ENCODE data around the gene OR2T11. TPM values are rescaled to one million over a fixed set of nuclear protein-coding genes. Genes with fewer than 3 reads are reported as not detected.
"Not testable (repeated sequence)": the region's sequence is repeated elsewhere in the genome, so short reads cannot be mapped to it uniquely, and the experiment has no call there.

OR2T11 gene
- total RNA-seq, 1 experiment from 2014 or later = not detected

- DNase-seq (ENCODE audit: low read depth) = no peak
- in situ Hi-C loops (cut with HindIII; ENCODE audit: low pct_unique_long_range_greater_than_20kb, low sequenced_read_pairs) = no loop called here
Measured at GRCh38 chr1:248625971-248626370, 8.9 kb downstream of the OR2T11 start.

DNA sequence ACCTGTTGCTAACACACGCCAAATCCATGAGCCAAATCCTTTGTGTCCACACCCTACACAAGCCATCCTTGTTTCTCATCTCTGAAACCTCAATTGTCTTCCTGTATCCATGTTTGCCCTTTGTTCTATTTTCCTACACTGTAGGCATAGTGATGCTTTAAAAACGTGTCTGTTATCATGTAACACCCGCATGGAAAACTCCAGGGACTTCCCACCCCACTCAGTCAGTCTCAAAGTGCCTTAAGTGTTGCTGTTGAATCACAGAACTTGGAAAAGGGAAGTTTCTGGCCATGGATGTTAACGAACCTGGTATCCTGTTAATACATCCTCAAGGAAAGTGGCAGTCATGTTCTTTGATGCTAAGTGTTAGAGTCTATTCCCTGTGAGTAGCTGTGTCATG is 9.7 kb downstream of the OR2T11 start:
- in situ Hi-C loops (cut with HindIII; ENCODE audit: low pct_unique_long_range_greater_than_20kb, low sequenced_read_pairs) = no loop called here

DNA sequence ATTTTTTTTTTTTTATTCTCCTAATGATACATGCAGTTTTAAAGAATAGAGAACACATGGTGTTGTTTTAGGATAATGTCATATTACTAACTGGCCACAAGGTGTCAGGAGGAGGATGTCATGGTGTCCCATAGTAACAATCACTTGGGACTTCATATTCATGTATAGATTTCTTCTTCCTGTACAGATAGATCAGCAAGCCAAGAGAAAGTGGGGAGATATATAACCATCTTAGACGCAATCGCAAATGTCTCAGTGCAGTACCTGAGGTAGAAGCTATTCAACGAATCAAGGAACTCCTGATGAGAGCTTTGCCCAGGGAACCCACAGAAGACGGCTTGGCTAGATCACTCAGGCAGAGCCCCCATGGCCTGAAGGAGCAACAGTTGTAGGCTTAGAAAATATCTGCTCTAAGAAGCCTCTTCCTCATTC is 12.3 kb downstream of the OR2T11 start:
- peak; percentile 2 for DNase-seq (ENCODE audit: low read depth)
- in situ Hi-C loops (cut with HindIII; ENCODE audit: low pct_unique_long_range_greater_than_20kb, low sequenced_read_pairs) = no loop called here

More for the DNA sequence above, 9.7 kb downstream of the OR2T11 start:
- DNase-seq (ENCODE audit: low read depth) = no peak

- in situ Hi-C loops (cut with HindIII; ENCODE audit: low pct_unique_long_range_greater_than_20kb, low sequenced_read_pairs) = no loop called here
- no peak for DNase-seq (ENCODE audit: low read depth)
Measured at GRCh38 chr1:248621770-248622169, 13.1 kb downstream of the OR2T11 start.

- peak; percentile 0 for DNase-seq (ENCODE audit: low read depth)
- in situ Hi-C loops (cut with HindIII; ENCODE audit: low pct_unique_long_range_greater_than_20kb, low sequenced_read_pairs) = no loop called here
Measured at GRCh38 chr1:248618878-248619277, 16.0 kb downstream of the OR2T11 start.

GRCh38 chr1:248618119-248618518 is 16.8 kb downstream of the OR2T11 start:
- no peak for DNase-seq (ENCODE audit: low read depth)
- in situ Hi-C loops (cut with HindIII; ENCODE audit: low pct_unique_long_range_greater_than_20kb, low sequenced_read_pairs) = no loop called here

DNA sequence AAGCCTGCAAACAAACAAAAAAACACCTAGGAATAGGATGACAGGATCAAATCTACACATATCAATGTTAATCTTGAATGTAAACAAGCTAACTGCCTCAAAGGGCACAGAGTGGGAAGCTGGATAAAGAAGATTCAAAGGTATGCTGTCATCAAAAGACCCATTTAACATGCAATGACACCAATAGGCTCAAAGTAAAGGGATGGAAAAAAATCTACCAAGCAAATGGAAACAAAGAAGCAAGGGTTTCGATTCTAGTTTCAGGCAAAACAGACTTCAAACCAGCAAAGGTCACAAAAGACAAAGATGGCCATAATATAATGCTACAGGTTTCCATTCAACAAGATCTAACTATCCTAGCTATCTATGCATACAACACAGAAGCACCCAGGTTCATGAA is 21.1 kb downstream of the OR2T11 start:
- in situ Hi-C loops (cut with HindIII; ENCODE audit: low pct_unique_long_range_greater_than_20kb, low sequenced_read_pairs) = no loop called here
- no peak for DNase-seq (ENCODE audit: low read depth)

DNA sequence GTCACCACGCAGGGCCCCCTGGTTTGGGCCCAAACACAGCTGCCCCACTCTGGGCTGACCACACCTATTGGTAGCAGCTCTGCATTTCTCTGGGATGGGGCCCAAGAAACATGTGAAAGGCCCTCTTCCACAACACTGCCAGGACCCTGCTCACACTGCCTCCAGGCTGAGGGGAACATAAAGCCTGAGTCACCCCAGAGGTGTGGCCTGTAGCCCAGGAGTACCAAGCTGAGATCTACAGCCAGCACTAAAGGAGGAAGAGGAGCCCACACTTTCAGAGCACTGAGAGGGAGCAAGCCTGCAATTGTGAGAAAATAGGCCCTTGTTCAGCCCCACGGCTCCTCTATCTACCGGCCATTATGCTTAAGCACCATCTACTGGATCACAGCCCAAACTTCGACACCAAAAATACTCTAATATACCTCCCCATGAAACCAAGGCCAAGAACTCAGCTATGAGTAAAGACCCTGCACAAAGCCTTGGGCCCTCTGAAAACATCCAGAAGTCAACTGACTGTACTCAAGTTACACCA is 22.9 kb downstream of the OR2T11 start:
- no peak for DNase-seq (ENCODE audit: low read depth)
- in situ Hi-C loops (cut with HindIII; ENCODE audit: low pct_unique_long_range_greater_than_20kb, low sequenced_read_pairs) = no loop called here

DNA sequence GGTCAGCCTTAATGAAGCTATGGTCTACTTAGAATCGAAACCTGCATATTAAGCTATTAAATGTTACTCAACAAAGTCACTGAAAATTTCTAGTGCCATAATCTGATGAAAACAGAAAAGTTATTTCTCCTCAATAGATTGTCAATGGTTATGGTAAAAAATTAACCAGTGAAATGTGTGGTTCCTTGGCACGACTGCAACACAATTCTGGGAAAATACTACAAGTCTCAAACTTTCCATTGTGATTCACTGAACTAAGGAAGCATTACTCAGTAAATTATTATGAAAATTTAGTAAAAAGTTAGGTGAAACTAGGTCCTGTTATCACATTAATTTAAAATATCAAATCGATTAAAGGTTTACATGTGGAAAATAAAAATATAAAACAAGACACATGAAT is 24.6 kb downstream of the OR2T11 start:
- no peak for DNase-seq (ENCODE audit: low read depth)
- in situ Hi-C loops (cut with HindIII; ENCODE audit: low pct_unique_long_range_greater_than_20kb, low sequenced_read_pairs) = no loop called here

DNA sequence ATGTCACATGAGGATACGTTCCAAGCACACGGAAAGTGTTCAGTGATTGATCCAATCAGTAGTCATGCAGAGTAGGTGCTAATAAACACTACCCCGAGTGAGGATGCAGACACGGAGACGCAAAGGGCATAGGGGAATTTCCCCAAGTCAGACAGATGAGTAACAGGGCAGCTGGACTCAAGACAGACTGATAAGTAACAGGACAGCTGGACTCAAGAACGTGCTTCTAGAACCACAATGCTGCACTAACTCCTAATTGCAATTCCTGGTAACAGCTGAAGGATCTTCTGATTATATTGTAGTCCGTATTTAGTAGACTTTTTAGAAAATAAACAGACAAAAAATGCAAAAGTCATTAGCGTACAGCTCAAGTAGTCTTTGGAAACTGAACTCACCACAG is 35.5 kb downstream of the OR2T11 start:
- in situ Hi-C loops (cut with HindIII; ENCODE audit: low pct_unique_long_range_greater_than_20kb, low sequenced_read_pairs) = no loop called here

DNA sequence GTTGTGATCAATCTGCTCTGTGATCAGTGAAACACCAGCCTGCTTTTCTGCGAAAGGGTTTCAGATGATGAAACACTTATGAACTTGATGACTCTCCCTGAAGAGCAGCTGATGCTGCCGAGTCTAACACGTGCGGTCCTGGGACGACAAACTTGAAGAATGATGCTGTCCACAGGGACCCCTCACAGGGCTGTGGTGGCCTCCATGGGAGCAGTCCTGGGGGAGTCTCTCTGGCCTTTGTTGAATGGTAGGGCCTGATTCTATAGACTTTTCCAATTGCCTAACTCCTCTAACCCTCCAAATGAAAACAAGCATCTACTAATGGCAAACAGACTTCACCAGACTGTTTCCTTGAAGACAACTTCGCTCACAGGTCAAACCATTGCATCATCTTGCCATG is 37.3 kb downstream of the OR2T11 start, which contains the start of gene OR2T10:
Gene OR2T10, minus strand, starts transcription at position 112 of the 400 bp plus-strand sequence. CDS start 3,932 bp downstream, outside the sequence.
- in situ Hi-C loops (cut with HindIII; ENCODE audit: low pct_unique_long_range_greater_than_20kb, low sequenced_read_pairs) = no loop called here
- DNase-seq (ENCODE audit: low read depth) = no peak

More for the DNA sequence above, 35.5 kb downstream of the OR2T11 start:
- DNase-seq (ENCODE audit: low read depth) = no peak

GRCh38 chr1:248596615-248597014 is 38.3 kb downstream of the OR2T11 start:
- no peak for DNase-seq (ENCODE audit: low read depth)
- in situ Hi-C loops (cut with HindIII; ENCODE audit: low pct_unique_long_range_greater_than_20kb, low sequenced_read_pairs) = no loop called here

- DNase-seq (ENCODE audit: low read depth) = no peak
- in situ Hi-C loops (cut with HindIII; ENCODE audit: low pct_unique_long_range_greater_than_20kb, low sequenced_read_pairs) = no loop called here
Measured at GRCh38 chr1:248593226-248593625, 41.7 kb downstream of the OR2T11 start.

DNA sequence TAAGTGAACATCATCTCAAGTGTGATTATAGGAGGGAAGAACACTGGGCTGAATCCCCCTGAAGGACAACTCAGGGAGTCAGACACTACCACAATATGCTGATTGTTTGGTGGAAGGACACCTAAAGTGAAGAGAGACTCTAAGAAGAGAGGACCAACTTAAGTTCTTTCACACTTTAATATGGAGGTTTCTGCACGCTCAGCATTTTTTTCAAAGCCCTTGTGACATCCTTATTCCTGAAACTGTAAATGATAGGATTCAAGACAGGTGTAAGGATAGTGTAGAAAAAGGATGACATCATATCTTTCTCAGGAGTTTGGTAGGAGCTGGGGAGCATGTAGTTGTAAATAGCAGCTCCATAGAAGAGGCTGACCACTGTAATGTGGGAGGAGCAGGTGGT is 42.2 kb downstream of the OR2T11 start:
- no peak for DNase-seq (ENCODE audit: low read depth)
- in situ Hi-C loops (cut with HindIII; ENCODE audit: low pct_unique_long_range_greater_than_20kb, low sequenced_read_pairs) = no loop called here

DNA sequence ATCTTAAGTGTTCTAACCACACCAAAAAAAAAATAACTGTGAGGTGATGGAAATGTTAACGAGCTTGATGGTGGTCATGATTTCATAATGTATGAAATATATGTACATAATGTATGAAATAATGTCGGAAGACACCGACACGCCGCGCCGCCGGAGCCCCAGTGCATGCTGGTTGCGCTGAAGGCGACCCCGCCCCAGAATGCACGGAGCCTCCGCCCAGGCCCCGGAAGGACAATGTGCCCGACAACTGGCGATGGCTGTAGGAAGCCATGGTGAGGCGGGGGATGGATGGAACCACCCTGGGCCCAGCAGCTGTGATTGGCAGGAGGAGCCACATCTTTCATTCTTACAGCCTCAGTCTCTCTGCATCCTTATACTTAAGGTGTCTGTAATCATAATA is 44.8 kb downstream of the OR2T11 start:
- in situ Hi-C loops (cut with HindIII; ENCODE audit: low pct_unique_long_range_greater_than_20kb, low sequenced_read_pairs) = no loop called here
- DNase-seq (ENCODE audit: low read depth) = no peak

DNA sequence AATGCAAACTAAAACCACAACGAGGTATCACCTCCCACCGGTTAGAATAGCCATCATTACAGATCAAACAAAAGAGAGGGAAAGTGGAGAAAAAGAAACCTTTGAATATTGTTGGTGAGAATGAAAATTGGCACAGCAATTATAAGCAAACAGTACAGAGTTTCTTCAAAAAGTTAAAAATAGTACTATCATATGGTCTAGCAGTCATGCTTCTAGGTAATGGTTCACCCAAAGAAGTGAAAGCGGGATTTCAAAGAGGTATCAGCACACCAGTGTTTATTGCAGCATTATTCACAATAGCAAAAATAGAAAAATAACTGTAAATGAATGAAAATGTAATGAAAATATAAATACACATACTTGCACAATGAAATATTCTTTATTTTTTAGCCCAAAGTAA is 45.6 kb downstream of the OR2T11 start:
- no peak for DNase-seq (ENCODE audit: low read depth)
- in situ Hi-C loops (cut with HindIII; ENCODE audit: low pct_unique_long_range_greater_than_20kb, low sequenced_read_pairs) = no loop called here

DNA sequence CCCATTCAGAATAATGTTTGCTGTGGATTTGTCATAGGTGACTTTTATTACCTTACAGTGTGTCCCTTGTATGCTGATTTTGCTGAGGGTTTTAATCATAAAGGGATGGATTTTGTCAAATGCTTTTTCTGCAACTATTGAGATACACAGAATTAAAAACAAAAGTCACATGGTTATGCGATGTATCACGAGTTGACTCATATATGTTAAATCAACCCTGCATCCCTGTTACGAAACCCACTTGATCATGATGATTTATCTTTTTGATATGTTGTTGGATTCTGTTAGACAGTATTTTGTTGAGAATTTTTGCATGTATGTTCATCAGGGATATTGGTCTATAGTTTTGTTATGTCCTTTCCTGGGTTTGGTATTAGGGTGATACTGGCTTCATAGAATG is 49.6 kb downstream of the OR2T11 start:
- in situ Hi-C loops (cut with HindIII; ENCODE audit: low pct_unique_long_range_greater_than_20kb, low sequenced_read_pairs) = no loop called here
- no peak for DNase-seq (ENCODE audit: low read depth)

DNA sequence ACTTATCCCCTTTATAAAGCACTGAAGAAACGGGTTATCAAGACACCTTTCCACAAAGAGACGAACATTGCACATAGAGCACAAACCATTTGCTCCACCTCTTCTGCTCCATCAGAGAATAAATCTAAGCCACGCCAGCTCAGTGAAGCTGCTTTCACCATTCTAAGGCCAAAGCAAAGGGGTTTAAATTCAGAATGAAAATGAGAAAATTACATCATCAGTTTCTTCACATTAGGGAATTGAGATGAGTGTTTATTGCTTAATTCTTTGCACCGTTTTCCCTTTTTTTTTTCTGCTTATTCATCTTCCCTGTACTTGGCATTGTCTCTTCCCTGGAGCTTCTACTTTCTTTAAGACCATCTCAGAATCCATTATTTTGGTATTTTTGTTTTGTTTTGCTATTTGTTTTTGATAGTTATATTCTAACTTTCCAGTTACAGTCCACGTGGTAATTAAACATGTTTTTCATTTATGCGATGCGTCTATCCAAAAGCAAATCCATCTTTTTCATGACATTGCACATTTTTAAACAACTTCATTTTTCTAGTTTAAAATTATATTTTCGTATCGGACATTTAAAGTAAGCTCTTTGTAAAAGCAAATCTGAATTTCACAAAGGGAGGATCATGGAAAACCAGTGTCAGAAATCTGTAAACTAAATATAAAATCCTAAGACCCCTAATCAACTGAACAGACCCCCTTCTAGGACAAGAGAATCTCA is 58.5 kb downstream of the OR2T11 start:
- in situ Hi-C loops (cut with HindIII; ENCODE audit: low pct_unique_long_range_greater_than_20kb, low sequenced_read_pairs) = no loop called here
- DNase-seq (ENCODE audit: low read depth) = no peak

- DNase-seq (ENCODE audit: low read depth); in situ Hi-C loops (cut with HindIII; ENCODE audit: low pct_unique_long_range_greater_than_20kb, low sequenced_read_pairs): not testable (repeated sequence)
Measured at GRCh38 chr1:248574657-248575056, 60.2 kb downstream of the OR2T11 start, which contains the start of gene OR2T34. Gene OR2T34, minus strand, starts transcription at chr1:248574757. Its CDS starts 0 bp downstream, at chr1:248574757.

DNA sequence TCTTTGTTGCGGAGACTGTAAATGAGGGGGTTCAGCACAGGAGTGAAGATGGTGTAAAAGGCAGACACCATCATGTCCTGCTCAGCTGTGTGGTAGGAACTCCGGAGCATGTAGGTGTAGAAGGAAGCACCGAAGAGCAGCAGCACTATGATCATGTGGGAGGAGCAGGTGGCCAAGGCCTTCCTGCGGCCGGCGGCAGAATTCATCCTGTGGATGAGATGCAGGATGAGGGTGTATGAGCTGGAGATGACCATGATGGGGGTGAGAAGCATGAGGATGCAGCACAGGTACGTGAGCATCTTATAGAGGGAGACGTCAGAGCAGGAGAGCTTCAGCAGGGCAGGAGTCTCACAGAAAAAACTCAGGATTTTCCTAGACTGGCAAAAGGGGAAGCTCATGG is 61.0 kb downstream of the OR2T11 start:
- DNase-seq (ENCODE audit: low read depth); in situ Hi-C loops (cut with HindIII; ENCODE audit: low pct_unique_long_range_greater_than_20kb, low sequenced_read_pairs): not testable (repeated sequence)

Measured in Caki2 (cell line).